OCI-LY7 (cell line): ENCODE results near the gene SETBP1.

Experiments used
- CTCF ChIP-seq: fragments of 200-600 bp; sonication (generic); conservative IDR thresholded peaks from 2 replicates; pipeline ENCODE4 v1.5.1; 2014; ENCODE audit warnings: mild to moderate bottlenecking, antibody characterized with exemption, low read length, moderate library complexity, mixed read lengths
- EZH2phosphoT487 ChIP-seq: fragments of 200-600 bp; sonication (generic); IDR thresholded peaks from 2 replicates; pipeline ENCODE4 v1.6.1; 2018; ENCODE audit warnings: low read depth, borderline replicate concordance, mild to moderate bottlenecking, mixed run types, antibody characterized with exemption, low read length, moderate library complexity, mixed read lengths

- TF ChIP-seq CTCF = no peak
- TF ChIP-seq EZH2phosphoT487 = no peak
Measured at GRCh38 chr18:44699572-44700261, 19.0 kb downstream of the SETBP1 start.
